ENCODE results near the gene RERGL.
"Not testable (repeated sequence)": the region's sequence is repeated elsewhere in the genome, so short reads cannot be mapped to it uniquely, and the experiment has no call there.

RERGL gene

GRCh38 chr12:18090093-18090492 is at the start of gene RERGL:
RERGL (minus strand) TSS chr12:18090193; CDS start chr12:18090140, 53 bp downstream.
- no peak for DNase-seq (ENCODE audit: low spot score)

- no peak for DNase-seq (ENCODE audit: low spot score)
Observed at GRCh38 chr12:18139254-18139653, 49.3 kb upstream of the RERGL start.

- DNase-seq (ENCODE audit: low spot score): no peak
Observed at GRCh38 chr12:18135509-18135908, 45.5 kb upstream of the RERGL start.

- no peak for DNase-seq (ENCODE audit: low spot score)
Observed at GRCh38 chr12:18135086-18135485, 45.1 kb upstream of the RERGL start.

- DNase-seq (ENCODE audit: low spot score): no peak
Observed at GRCh38 chr12:18130851-18131250, 40.9 kb upstream of the RERGL start.

- DNase-seq (ENCODE audit: low spot score): no peak
Observed at GRCh38 chr12:18123707-18124106, 33.7 kb upstream of the RERGL start.

- DNase-seq (ENCODE audit: low spot score): no peak
Observed at GRCh38 chr12:18120899-18121298, 30.9 kb upstream of the RERGL start.

GRCh38 chr12:18108611-18109010 is 18.6 kb upstream of the RERGL start:
- DNase-seq (ENCODE audit: low spot score): no peak

- DNase-seq (ENCODE audit: low spot score): no peak
Observed at GRCh38 chr12:18103624-18104023, 13.6 kb upstream of the RERGL start.

GRCh38 chr12:18101043-18101442 is 11.1 kb upstream of the RERGL start:
- no peak for DNase-seq (ENCODE audit: low spot score)

GRCh38 chr12:18084080-18084479 is 5.9 kb downstream of the RERGL start:
- no peak for DNase-seq (ENCODE audit: low spot score)

- no peak for DNase-seq (ENCODE audit: low spot score)
Observed at GRCh38 chr12:18079541-18080246, 10.3 kb downstream of the RERGL start.

GRCh38 chr12:18074001-18074400 is 16.0 kb downstream of the RERGL start:
- DNase-seq (ENCODE audit: low spot score): no peak

- no peak for DNase-seq (ENCODE audit: low spot score)
Observed at GRCh38 chr12:18072723-18073122, 17.3 kb downstream of the RERGL start.

- no peak for DNase-seq (ENCODE audit: low spot score)
Observed at GRCh38 chr12:18071336-18071735, 18.7 kb downstream of the RERGL start.

- DNase-seq (ENCODE audit: low spot score): no peak
Observed at GRCh38 chr12:18068355-18068754, 21.6 kb downstream of the RERGL start.

- no peak for DNase-seq (ENCODE audit: low spot score)
Observed at GRCh38 chr12:18066666-18067065, 23.3 kb downstream of the RERGL start.

- not testable (repeated sequence) for DNase-seq (ENCODE audit: low spot score)
Observed at GRCh38 chr12:18062867-18063266, 27.1 kb downstream of the RERGL start.

- no peak for DNase-seq (ENCODE audit: low spot score)
Observed at GRCh38 chr12:18057051-18057450, 32.9 kb downstream of the RERGL start.

GRCh38 chr12:18054925-18055619 is 34.9 kb downstream of the RERGL start:
- DNase-seq (ENCODE audit: low spot score): no peak

GRCh38 chr12:18045446-18045992 is 44.5 kb downstream of the RERGL start:
- no peak for DNase-seq (ENCODE audit: low spot score)

- DNase-seq (ENCODE audit: low spot score): not testable (repeated sequence)
Observed at GRCh38 chr12:18040060-18040742, 49.8 kb downstream of the RERGL start.
